Activated naive CD4-positive, alpha-beta T cell treated with anti-CD3 and anti-CD28 coated beads, Interleukin-2, amount 50 U/mL, for 24 hours (primary cell): ENCODE measurements around the gene MLLT3.

Source experiments
- H3K27ac Mint-ChIP-seq: one replicate; pipeline ENCODE4 v1.8.0; 2021; ENCODE audit warnings: mild to moderate bottlenecking, mixed read lengths
- H3K27me3 Mint-ChIP-seq: one replicate; pipeline ENCODE4 v1.8.0; 2021; ENCODE audit warnings: mixed read lengths
- H3K36me3 Mint-ChIP-seq: one replicate; pipeline ENCODE4 v1.8.0; 2021; ENCODE audit warnings: mixed read lengths
- H3K4me1 Mint-ChIP-seq: one replicate; pipeline ENCODE4 v1.8.0; 2021; ENCODE audit warnings: mixed read lengths
- H3K4me3 Mint-ChIP-seq: one replicate; pipeline ENCODE4 v1.8.0; 2021; ENCODE audit warnings: mild to moderate bottlenecking, mixed read lengths
- H3K9me3 Mint-ChIP-seq: one replicate; pipeline ENCODE4 v1.8.0; 2021; ENCODE audit warnings: mixed read lengths

The MLLT3 gene

DNA sequence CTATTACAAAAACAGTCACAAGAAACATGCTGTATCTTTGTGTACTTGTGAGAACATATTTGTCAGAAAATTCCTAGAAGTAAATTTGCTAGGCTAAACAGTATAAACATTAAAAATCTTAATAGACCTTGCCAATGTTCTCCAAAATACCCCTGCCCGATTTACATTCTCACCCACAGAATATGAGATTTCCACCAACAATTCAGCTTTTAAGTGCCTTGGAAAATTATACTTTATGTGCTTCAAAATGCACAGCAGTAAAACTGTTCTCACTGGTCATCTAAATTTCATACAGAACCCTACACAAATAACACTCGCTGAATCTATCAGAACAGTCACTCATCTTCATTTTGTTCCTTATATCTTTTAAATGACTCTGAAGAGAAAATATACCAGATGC, 5.5 kb downstream of the MLLT3 start:
- Mint-ChIP-seq H3K4me1 (peaks cover 79% of the 10 kb centered on the region), H3K27ac (peak overlapping the region; percentile 79)

GRCh38 chr9:20614602-20615216, 7.6 kb downstream of the MLLT3 start:
- Mint-ChIP-seq H3K4me1 (peaks cover 91% of the 10 kb centered on the region), H3K4me3 (no peak overlapping the region), H3K9me3 (no peaks in the 10 kb centered on the region), H3K27ac (no peak overlapping the region), H3K27me3 (no peaks in the 10 kb centered on the region), H3K36me3 (peaks cover 2% of the 10 kb centered on the region)

More for the DNA sequence above, 5.5 kb downstream of the MLLT3 start:
- no peaks in the 10 kb centered on the region for H3K9me3 Mint-ChIP-seq
- H3K36me3 Mint-ChIP-seq, result peaks cover 2% of the 10 kb centered on the region
- peak overlapping the region; percentile 3 for H3K4me3 Mint-ChIP-seq
- no peaks in the 10 kb centered on the region for H3K27me3 Mint-ChIP-seq

DNA sequence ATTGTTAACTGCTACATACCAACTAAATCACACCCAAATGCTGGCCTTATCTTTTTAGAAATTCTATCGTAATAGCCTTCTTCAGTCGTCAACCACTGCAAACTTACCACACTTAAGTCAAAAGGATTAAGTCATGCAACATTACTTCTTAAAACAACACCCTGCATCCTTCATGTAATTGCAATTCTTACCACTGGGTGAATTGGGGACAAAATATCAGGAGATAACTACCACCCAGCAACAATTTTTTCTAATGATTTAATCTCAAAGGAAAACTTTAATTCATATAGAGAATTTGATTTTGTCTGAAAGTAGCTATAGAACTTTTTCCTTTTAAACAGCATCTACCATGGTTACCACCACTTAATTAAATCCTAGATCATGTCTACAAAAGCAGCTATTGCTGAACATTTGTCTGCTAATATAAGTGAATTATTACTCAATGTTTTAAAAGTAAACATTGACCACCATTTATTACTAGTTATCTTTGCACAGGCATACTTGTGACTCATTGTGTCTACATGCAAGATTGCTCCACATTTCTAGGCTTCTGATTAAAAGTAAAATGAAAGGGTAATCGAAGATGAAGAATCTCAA, 10.5 kb downstream of the MLLT3 start:
- H3K27ac Mint-ChIP-seq, result peak overlapping the region; percentile 70
- no peaks in the 10 kb centered on the region for H3K27me3 Mint-ChIP-seq
- peaks cover 2% of the 10 kb centered on the region for H3K36me3 Mint-ChIP-seq
- H3K4me1 Mint-ChIP-seq, result peaks cover 91% of the 10 kb centered on the region
- H3K9me3 Mint-ChIP-seq, result no peaks in the 10 kb centered on the region
- H3K4me3 Mint-ChIP-seq, result peak overlapping the region; percentile 9

- Mint-ChIP-seq H3K36me3 (peaks cover 2% of the 10 kb centered on the region), H3K9me3 (no peaks in the 10 kb centered on the region), H3K4me1 (peaks cover 89% of the 10 kb centered on the region)
These were observed 11.7 kb downstream of the MLLT3 start for GRCh38 chr9:20610591-20610990.

DNA sequence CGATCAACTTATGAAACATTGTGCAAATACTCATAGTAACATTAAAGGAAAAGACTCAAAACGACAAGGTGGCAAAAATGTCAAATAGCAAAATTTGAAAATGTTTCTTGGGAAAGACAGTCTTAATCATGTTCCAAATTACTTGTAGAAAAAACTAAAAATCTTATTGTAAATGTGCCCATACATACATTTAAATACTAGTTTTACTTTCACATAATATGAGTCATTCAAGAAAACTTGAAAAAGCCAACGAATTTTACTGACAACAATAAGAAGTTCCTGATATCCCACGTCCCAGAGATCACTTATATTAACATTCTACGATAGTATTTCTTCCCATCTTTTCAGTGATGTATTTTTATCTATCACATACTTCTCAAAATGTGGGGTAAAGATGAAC, 13.7 kb downstream of the MLLT3 start:
- H3K4me3 Mint-ChIP-seq, result peak overlapping the region; percentile 20
- peak overlapping the region; percentile 66 for H3K27ac Mint-ChIP-seq
- H3K27me3 Mint-ChIP-seq, result no peaks in the 10 kb centered on the region
- H3K4me1 Mint-ChIP-seq, result peaks cover 91% of the 10 kb centered on the region
- no peaks in the 10 kb centered on the region for H3K9me3 Mint-ChIP-seq
- peaks cover 2% of the 10 kb centered on the region for H3K36me3 Mint-ChIP-seq

More at GRCh38 chr9:20610591-20610990, 11.7 kb downstream of the MLLT3 start:
- no peaks in the 10 kb centered on the region for H3K27me3 Mint-ChIP-seq
- no peak overlapping the region for H3K27ac Mint-ChIP-seq
- H3K4me3 Mint-ChIP-seq, result no peak overlapping the region

GRCh38 chr9:20606652-20607051, 15.6 kb downstream of the MLLT3 start:
- Mint-ChIP-seq H3K4me1 (peaks cover 91% of the 10 kb centered on the region), H3K36me3 (no peaks in the 10 kb centered on the region), H3K4me3 (peak overlapping the region; percentile 23), H3K9me3 (no peaks in the 10 kb centered on the region), H3K27ac (peak overlapping the region; percentile 74), H3K27me3 (no peaks in the 10 kb centered on the region)

GRCh38 chr9:20604562-20604961, 17.7 kb downstream of the MLLT3 start:
- Mint-ChIP-seq H3K4me3 (peak overlapping the region; percentile 82), H3K4me1 (peaks cover 92% of the 10 kb centered on the region), H3K27ac (peak overlapping the region; percentile 94), H3K9me3 (peaks cover 5% of the 10 kb centered on the region), H3K36me3 (peaks cover 7% of the 10 kb centered on the region), H3K27me3 (no peaks in the 10 kb centered on the region)

GRCh38 chr9:20603524-20604268, 18.6 kb downstream of the MLLT3 start:
- Mint-ChIP-seq H3K4me1 (peaks cover 91% of the 10 kb centered on the region), H3K4me3 (peak overlapping the region; percentile 82), H3K27ac (peak overlapping the region; percentile 94), H3K9me3 (peaks cover 5% of the 10 kb centered on the region), H3K27me3 (no peaks in the 10 kb centered on the region), H3K36me3 (peaks cover 11% of the 10 kb centered on the region)

- Mint-ChIP-seq H3K9me3 (peaks cover 5% of the 10 kb centered on the region), H3K27me3 (no peaks in the 10 kb centered on the region), H3K4me3 (peak overlapping the region; percentile 19), H3K27ac (peak overlapping the region; percentile 41), H3K36me3 (peaks cover 16% of the 10 kb centered on the region), H3K4me1 (peaks cover 87% of the 10 kb centered on the region)
These were observed 21.0 kb downstream of the MLLT3 start for GRCh38 chr9:20601292-20601691.

- Mint-ChIP-seq H3K4me3 (no peak overlapping the region), H3K4me1 (peaks cover 89% of the 10 kb centered on the region), H3K27ac (no peak overlapping the region), H3K9me3 (peaks cover 5% of the 10 kb centered on the region), H3K36me3 (peaks cover 18% of the 10 kb centered on the region), H3K27me3 (no peaks in the 10 kb centered on the region)
These were observed 23.1 kb downstream of the MLLT3 start for GRCh38 chr9:20599195-20599594.

- no peaks in the 10 kb centered on the region for H3K27me3 Mint-ChIP-seq
- H3K4me3 Mint-ChIP-seq, result peak overlapping the region; percentile 16
- peak overlapping the region; percentile 84 for H3K27ac Mint-ChIP-seq
- peaks cover 5% of the 10 kb centered on the region for H3K9me3 Mint-ChIP-seq
- peaks cover 19% of the 10 kb centered on the region for H3K36me3 Mint-ChIP-seq
- H3K4me1 Mint-ChIP-seq, result peaks cover 89% of the 10 kb centered on the region
These were observed 23.9 kb downstream of the MLLT3 start for GRCh38 chr9:20598367-20598766.

- Mint-ChIP-seq H3K27me3 (no peaks in the 10 kb centered on the region), H3K36me3 (peaks cover 21% of the 10 kb centered on the region), H3K27ac (no peak overlapping the region), H3K9me3 (peaks cover 5% of the 10 kb centered on the region), H3K4me3 (no peak overlapping the region), H3K4me1 (peaks cover 89% of the 10 kb centered on the region)
These were observed 24.4 kb downstream of the MLLT3 start for GRCh38 chr9:20597862-20598261.

DNA sequence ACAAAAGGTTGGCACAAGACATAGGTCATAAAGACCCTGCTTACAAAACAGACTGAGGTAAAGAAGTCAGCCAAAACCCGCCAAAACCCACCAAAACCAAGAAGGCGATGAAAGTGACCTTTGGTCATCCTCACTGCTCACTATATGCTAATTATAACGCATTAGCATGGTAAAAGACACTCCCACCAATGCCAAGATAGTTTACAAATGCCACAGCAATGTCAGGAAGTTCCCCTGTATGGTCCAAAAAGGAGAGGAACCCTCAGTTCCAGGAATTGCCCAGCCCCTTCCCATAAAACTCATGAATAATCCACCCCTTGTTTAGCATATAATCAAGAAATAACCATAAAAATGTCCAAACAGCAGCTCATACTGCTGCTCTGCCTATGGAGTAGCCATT, 27.7 kb downstream of the MLLT3 start:
- H3K36me3 Mint-ChIP-seq, result peaks cover 25% of the 10 kb centered on the region
- H3K4me3 Mint-ChIP-seq, result no peak overlapping the region
- no peak overlapping the region for H3K27ac Mint-ChIP-seq
- H3K9me3 Mint-ChIP-seq, result no peaks in the 10 kb centered on the region
- no peaks in the 10 kb centered on the region for H3K27me3 Mint-ChIP-seq
- peaks cover 76% of the 10 kb centered on the region for H3K4me1 Mint-ChIP-seq

GRCh38 chr9:20593537-20593936, 28.8 kb downstream of the MLLT3 start:
- Mint-ChIP-seq H3K27ac (peak overlapping the region; percentile 35), H3K27me3 (no peaks in the 10 kb centered on the region), H3K4me3 (no peak overlapping the region), H3K9me3 (no peaks in the 10 kb centered on the region), H3K36me3 (peaks cover 22% of the 10 kb centered on the region), H3K4me1 (peaks cover 66% of the 10 kb centered on the region)

DNA sequence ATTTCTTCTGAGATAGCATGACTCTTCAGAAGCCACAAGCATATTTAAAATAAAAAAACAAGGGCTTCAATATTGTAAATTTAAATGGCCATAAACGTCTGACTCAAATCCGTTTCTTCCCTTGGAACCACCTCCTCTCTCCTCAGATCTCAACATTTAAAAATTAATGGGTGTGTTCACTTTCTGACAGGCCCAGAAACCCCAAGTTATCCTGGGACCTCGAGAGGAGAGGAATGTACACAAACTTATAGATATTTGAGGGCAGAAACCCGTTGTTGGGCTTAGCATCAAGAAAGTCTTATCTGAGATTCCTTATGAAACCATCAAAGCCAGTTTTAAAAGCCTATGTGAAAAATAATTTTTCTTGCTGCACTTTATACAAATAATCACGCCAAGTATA, 29.2 kb downstream of the MLLT3 start:
- no peaks in the 10 kb centered on the region for H3K27me3 Mint-ChIP-seq
- H3K4me3 Mint-ChIP-seq, result no peak overlapping the region
- H3K4me1 Mint-ChIP-seq, result peaks cover 62% of the 10 kb centered on the region
- H3K27ac Mint-ChIP-seq, result no peak overlapping the region
- H3K36me3 Mint-ChIP-seq, result peaks cover 19% of the 10 kb centered on the region
- no peaks in the 10 kb centered on the region for H3K9me3 Mint-ChIP-seq

- H3K4me3 Mint-ChIP-seq, result no peak overlapping the region
- peaks cover 18% of the 10 kb centered on the region for H3K36me3 Mint-ChIP-seq
- H3K4me1 Mint-ChIP-seq, result peaks cover 58% of the 10 kb centered on the region
- no peaks in the 10 kb centered on the region for H3K27me3 Mint-ChIP-seq
- no peaks in the 10 kb centered on the region for H3K9me3 Mint-ChIP-seq
- no peak overlapping the region for H3K27ac Mint-ChIP-seq
These were observed 29.6 kb downstream of the MLLT3 start for GRCh38 chr9:20592673-20593072.
